A549 (cell line): ENCODE measurements around the gene CUX1.

ENCODE experiments used
- BCL3 ChIP-seq: fragments of >200 bp; sonication (Bioruptor Twin); formaldehyde crosslinking; IDR thresholded peaks from 3 replicates; pipeline ENCODE4 v1.6.1; 2016
- BHLHE40 ChIP-seq: IDR thresholded peaks from 2 replicates; pipeline ENCODE4 v1.6.1; 2012; ENCODE audit warnings: low read depth, low read length, inconsistent platforms
- CEBPB ChIP-seq, 2 experiments: fragments of >200 bp in 1 of 2; sonication (Bioruptor Twin) in 1 of 2; formaldehyde crosslinking in 1 of 2; IDR thresholded peaks; 2 replicates each; pipeline ENCODE4 v1.6.1; 2012 to 2016
- CHD4 ChIP-seq: fragments of 200-600 bp; sonication (generic); IDR thresholded peaks from 2 replicates; pipeline ENCODE4 v1.6.1; 2016; ENCODE audit warnings: antibody characterized with exemption, mild to moderate bottlenecking, borderline replicate concordance
- CTCF ChIP-seq: fragments of >200 bp; sonication (Bioruptor Twin); formaldehyde crosslinking; IDR thresholded peaks from 3 replicates; pipeline ENCODE4 v1.5.1; 2016
- ESRRA ChIP-seq: fragments of 150-350 bp; IDR thresholded peaks from 2 replicates; pipeline ENCODE4 v1.6.1; 2014; ENCODE audit warnings: mild to moderate bottlenecking, low read length, borderline replicate concordance
- HOXB5 ChIP-seq: fragments of 250-450 bp; sonication (Bioruptor Pico); IDR thresholded peaks from 2 replicates; pipeline ENCODE4 v1.5.0; 2020; ENCODE audit warnings: mild to moderate bottlenecking, moderate library complexity
- MYC ChIP-seq: IDR thresholded peaks from 2 replicates; pipeline ENCODE4 v1.6.1; 2012; ENCODE audit warnings: mild to moderate bottlenecking, inconsistent platforms, low read length, improper control_type of control experiment, borderline replicate concordance
- NR3C1 ChIP-seq: fragments of >200 bp; sonication (Bioruptor Twin); formaldehyde crosslinking; IDR thresholded peaks from 3 replicates; pipeline ENCODE4 v1.6.1; 2017
- PBX3 ChIP-seq: IDR thresholded peaks from 2 replicates; pipeline ENCODE4 v1.6.1; 2012
- POLR2A ChIP-seq: IDR thresholded peaks from 2 replicates; pipeline ENCODE4 v1.6.1; 2012; ENCODE audit warnings: mild to moderate bottlenecking, low read length
- ZNF302 ChIP-seq: fragments of 250-450 bp; sonication (Bioruptor Pico); IDR thresholded peaks from 2 replicates; pipeline ENCODE4 v1.9.0; 2021; ENCODE audit warnings: inconsistent platforms, mild to moderate bottlenecking, moderate library complexity
- TF ChIP-seq, protein P1 (sequence below): fragments of 150-350 bp; IDR thresholded peaks from 2 replicates; pipeline ENCODE4 v1.6.1; 2014; ENCODE audit warnings: low read depth, mild to moderate bottlenecking, low read length

DNA sequence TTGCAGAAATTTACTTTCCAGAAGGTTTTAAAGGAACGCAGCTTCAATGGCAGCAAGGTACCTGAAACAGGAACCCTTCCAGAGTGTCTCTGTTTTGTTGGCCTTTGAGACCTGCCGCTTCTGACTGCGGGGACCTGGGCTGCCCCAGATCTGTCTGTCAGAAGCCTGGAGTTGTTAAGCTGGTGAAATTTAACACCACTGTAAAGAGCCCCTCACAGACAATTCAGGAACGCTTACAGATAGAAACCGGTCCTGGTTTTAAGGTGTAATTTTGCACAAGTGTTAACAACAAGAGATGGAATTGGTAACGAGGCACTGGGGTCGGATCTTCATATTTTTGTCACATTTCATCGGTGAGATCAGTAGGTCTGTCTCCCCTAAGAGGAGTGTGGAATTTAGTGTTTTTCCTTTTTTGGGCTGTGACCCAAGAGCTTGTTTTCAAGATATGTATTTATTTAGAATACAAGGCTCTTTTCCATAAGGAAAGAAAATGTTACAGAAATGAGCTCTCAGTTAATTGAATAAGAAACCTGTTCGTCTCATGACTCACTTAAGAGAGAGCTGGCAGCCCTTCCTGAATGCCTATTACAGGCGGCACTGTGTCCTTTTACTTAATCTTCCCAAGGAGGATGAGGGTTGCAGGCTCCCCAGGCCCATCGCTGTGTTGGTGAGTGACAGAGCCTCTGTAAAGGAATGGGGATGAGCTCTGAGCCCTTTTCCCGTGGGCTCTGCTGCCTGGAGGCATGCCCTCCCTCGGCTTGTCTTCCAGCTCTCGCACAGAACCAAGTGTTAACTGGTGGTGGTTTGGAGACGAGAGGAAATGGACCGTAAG lies 168.7 kb downstream of the CUX1 start:
- TF ChIP-seq POLR2A, result no peak
- TF ChIP-seq CTCF, result no peak
- TF ChIP-seq NR3C1, result no peak
- TF ChIP-seq PBX3, result no peak
- no peak for TF ChIP-seq ESRRA
- TF ChIP-seq BHLHE40, result no peak
- TF ChIP-seq CEBPB (IDR thresholded peaks at IDR 0.05), result no peak
- no peak for TF ChIP-seq CHD4
- no peak for TF ChIP-seq ZNF302 (CRISPR knock-in tag)
- TF ChIP-seq, protein P1, sequence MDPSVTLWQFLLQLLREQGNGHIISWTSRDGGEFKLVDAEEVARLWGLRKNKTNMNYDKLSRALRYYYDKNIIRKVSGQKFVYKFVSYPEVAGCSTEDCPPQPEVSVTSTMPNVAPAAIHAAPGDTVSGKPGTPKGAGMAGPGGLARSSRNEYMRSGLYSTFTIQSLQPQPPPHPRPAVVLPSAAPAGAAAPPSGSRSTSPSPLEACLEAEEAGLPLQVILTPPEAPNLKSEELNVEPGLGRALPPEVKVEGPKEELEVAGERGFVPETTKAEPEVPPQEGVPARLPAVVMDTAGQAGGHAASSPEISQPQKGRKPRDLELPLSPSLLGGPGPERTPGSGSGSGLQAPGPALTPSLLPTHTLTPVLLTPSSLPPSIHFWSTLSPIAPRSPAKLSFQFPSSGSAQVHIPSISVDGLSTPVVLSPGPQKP, result no peak
- no peak for TF ChIP-seq BCL3
- TF ChIP-seq MYC, result no peak
- TF ChIP-seq HOXB5 (CRISPR knock-in tag), result no peak
